Measurements from ENCODE around the gene ZNF701. TPM values are rescaled to one million over a fixed set of nuclear protein-coding genes. Genes with fewer than 3 reads are reported as not detected.

ZNF701 gene
- total and polyA plus RNA-seq, 2 of the 13 experiments (the other 11 are each of a cell fraction or from before 2014, with no cell fraction given): 4.5 to 6.3 TPM

DNA sequence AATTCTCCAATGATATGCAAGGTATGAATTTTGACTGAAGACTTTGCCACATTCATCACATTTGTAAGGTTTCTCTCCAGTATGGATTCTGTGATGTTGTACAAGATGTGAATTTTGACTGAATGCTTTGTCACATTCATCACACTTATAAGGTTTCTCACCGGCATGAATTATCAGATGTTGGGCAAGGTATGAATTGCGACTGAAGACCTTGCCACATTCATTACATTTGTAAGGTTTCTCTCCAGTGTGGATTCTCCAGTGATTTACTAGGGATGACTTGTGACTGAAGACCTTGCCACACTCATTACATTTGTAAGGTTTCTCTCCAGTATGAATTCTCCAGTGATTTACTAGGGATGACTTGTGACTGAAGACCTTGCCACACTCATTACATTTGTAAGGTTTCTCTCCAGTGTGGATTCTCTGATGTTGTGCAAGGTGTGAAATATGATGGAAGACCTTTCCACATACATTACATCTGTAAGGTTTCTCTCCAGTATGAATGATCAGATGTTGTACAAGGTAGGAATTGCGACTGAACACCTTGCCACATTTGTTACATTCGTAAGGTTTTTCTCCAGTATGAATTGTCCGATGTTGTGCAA lies 43.3 kb downstream of the ZNF701 start (continued):
- TF ChIP-seq, protein P1, sequence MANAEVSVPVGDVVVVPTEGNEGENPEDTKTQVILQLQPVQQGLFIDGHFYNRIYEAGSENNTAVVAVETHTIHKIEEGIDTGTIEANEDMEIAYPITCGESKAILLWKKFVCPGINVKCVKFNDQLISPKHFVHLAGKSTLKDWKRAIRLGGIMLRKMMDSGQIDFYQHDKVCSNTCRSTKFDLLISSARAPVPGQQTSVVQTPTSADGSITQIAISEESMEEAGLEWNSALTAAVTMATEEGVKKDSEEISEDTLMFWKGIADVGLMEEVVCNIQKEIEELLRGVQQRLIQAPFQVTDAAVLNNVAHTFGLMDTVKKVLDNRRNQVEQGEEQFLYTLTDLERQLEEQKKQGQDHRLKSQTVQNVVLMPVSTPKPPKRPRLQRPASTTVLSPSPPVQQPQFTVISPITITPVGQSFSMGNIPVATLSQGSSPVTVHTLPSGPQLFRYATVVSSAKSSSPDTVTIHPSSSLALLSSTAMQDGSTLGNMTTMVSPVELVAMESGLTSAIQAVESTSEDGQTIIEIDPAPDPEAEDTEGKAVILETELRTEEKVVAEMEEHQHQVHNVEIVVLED (CRISPR knock-in tag; IDR thresholded peaks at IDR 0.05; ENCODE audit: borderline replicate concordance): no peak
- no peak for TF ChIP-seq IRX3 (CRISPR knock-in tag; IDR thresholded peaks at IDR 0.05; ENCODE audit: borderline replicate concordance, low read depth)
- no peak for TF ChIP-seq TRIM22 (IDR thresholded peaks at IDR 0.05)
- no peak for TF ChIP-seq ZNF460 (CRISPR knock-in tag; IDR thresholded peaks at IDR 0.05; ENCODE audit: borderline replicate concordance)
- TF ChIP-seq, protein P2, sequence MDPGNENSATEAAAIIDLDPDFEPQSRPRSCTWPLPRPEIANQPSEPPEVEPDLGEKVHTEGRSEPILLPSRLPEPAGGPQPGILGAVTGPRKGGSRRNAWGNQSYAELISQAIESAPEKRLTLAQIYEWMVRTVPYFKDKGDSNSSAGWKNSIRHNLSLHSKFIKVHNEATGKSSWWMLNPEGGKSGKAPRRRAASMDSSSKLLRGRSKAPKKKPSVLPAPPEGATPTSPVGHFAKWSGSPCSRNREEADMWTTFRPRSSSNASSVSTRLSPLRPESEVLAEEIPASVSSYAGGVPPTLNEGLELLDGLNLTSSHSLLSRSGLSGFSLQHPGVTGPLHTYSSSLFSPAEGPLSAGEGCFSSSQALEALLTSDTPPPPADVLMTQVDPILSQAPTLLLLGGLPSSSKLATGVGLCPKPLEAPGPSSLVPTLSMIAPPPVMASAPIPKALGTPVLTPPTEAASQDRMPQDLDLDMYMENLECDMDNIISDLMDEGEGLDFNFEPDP (CRISPR knock-in tag; conservative IDR thresholded peaks at IDR 0.05): no peak

GRCh38 chr19:52621376-52621775 lies 51.3 kb downstream of the ZNF701 start:
- TF ChIP-seq RFX1 (IDR thresholded peaks at IDR 0.05) (no peak), TCF7L2 (IDR thresholded peaks at IDR 0.05; ENCODE audit: low read depth, low read length) (no peak)
- TF ChIP-seq, protein P3, sequence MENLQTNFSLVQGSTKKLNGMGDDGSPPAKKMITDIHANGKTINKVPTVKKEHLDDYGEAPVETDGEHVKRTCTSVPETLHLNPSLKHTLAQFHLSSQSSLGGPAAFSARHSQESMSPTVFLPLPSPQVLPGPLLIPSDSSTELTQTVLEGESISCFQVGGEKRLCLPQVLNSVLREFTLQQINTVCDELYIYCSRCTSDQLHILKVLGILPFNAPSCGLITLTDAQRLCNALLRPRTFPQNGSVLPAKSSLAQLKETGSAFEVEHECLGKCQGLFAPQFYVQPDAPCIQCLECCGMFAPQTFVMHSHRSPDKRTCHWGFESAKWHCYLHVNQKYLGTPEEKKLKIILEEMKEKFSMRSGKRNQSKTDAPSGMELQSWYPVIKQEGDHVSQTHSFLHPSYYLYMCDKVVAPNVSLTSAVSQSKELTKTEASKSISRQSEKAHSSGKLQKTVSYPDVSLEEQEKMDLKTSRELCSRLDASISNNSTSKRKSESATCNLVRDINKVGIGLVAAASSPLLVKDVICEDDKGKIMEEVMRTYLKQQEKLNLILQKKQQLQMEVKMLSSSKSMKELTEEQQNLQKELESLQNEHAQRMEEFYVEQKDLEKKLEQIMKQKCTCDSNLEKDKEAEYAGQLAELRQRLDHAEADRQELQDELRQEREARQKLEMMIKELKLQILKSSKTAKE (CRISPR knock-in tag; IDR thresholded peaks at IDR 0.05; ENCODE audit: borderline replicate concordance): no peak
- ChIA-PET CTCF (ENCODE audit: low intra/inter-chr PET ratio, low total read pairs) (no interaction called here), POLR2A (no interaction called here)
- no peak overlapping the region for H3K4me2 ChIP-seq (ENCODE audit: low read depth, low read length)
- no peaks in the 10 kb centered on the region for H4K20me1 ChIP-seq (ENCODE audit: insufficient read depth, low read length)
- no peaks in the 10 kb centered on the region for H3K79me2 ChIP-seq (ENCODE audit: insufficient read depth, low read length)
- FAIRE-seq (no peak), DNase-seq (ENCODE audit: low spot score) (no peak), ATAC-seq (no peak)
- peaks cover 2 to 20% of the 10 kb centered on the region in 2 experiments; a peak in 4 of 5 replicates for H3K36me3 ChIP-seq (replicated peaks in 1 of 2; ENCODE audit: control insufficient read depth in 1 of 2, insufficient read depth in 2 of 2, low read length in 2 of 2)
- H3K4me1 ChIP-seq (ENCODE audit: insufficient read depth, low read length): no peaks in the 10 kb centered on the region
- no peak overlapping the region for H3K27ac ChIP-seq (ENCODE audit: extremely low read length, insufficient read depth, low read length)
- no peak overlapping the region for H3K4me3 ChIP-seq (replicated peaks in 1 of 3; ENCODE audit: insufficient read depth in 1 of 3, low read depth in 2 of 3, low read length in 3 of 3)
- intact Hi-C loops (cut with micrococcal nuclease; ENCODE audit: unreplicated experiment): no loop called here
- no peak overlapping the region for H3K9ac ChIP-seq (ENCODE audit: insufficient read depth, low read depth, low read length)
- 72% methylated on average over 3 of the region's 3 CpGs for WGBS (ENCODE audit: low lambda C conversion rate)
- H2AFZ ChIP-seq (ENCODE audit: low read length): no peak overlapping the region
- peaks cover 12% of the 10 kb centered on the region for H3K9me3 ChIP-seq (ENCODE audit: low read length)
- BruUV-seq (replicated peaks): no TSS peak
- in situ Hi-C loops (cut with HindIII; ENCODE audit: extremely low pct_ligation_motif_present, low pct_unique_long_range_greater_than_20kb): no loop called here
- H3K27me3 ChIP-seq (ENCODE audit: control insufficient read depth in 1 of 2, insufficient read depth in 2 of 2, low read length in 2 of 2): no peaks in the 10 kb centered on the region

All from HepG2 (cell line).